ENCODE results near the gene ANKRD28.
"Not testable (repeated sequence)": the region's sequence is repeated elsewhere in the genome, so short reads cannot be mapped to it uniquely, and the experiment has no call there.

The ANKRD28 gene

DNA sequence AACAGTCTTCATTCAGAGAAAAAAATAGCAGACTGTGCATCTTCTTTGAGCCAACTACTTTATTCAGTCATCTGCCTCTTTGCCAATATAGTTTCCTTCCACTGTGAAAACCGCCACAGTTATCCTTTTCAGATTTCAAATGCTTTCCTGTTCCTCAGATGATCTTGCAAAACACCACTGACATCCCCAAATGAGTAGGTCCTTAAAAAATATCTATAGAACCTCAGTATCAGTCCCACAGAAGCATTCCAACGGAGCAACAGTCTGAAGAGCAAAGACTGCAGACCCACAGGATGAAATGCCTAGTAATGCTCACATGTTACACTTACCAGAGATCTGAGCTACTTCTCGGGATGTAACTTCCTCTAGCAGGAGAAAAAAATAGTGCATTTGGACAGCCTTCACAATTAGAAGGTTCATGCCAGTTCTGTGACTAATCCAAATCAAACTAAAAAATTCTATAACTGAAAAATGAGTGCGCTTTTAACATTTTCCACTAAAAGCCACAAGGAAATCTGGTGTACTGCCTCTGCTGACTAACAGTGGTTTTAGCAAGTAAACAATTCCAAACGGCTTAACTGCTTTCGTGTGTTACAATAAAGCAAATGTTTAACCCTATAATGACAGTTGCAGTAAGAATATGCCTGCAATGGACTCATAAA is at the start of gene ANKRD28:
TSS of gene ANKRD28 (minus strand) at position 338 of the 662 bp plus-strand sequence. CDS start 1,458 bp downstream, outside the sequence.
- no peak for DNase-seq (ENCODE audit: low read depth, low spot score)

DNA sequence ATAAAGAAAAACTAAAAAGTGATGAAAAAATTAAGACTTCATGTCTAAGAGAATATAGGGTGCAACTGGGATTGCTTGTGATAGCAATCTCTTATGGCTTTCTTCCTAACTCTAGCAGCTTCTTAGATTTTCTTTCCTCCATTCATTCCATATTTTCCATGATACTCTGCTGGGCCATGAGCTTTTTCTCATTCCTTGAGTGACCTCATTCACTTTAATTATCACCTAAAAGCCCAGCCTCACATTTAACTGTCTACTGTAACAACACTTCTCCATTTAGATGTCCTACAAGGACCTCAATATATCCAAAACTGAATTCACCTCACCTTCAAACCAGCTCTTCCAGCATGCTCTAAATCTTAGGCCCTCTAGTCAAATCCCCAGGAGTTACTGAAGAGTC is 49.5 kb upstream of the ANKRD28 start:
- DNase-seq (ENCODE audit: low read depth, low spot score), result no peak

DNA sequence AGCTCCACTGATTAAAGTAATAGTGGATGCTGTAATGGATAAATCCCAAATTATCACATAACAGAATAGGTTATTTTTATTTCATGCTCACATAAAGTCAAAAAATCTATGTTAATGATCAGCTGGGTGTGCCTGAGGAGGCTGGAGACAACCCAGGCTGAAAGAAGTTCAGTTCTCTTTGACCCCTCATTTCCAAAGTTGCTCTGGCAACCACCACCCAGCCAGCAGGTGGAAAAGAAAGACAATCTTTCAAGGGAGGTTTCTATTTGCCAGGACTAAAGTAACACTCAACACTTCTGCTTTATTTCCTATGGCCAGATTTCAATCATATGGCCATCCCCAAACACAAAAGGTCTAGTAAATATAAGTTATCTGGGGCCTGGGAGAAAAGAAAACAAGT is 48.8 kb upstream of the ANKRD28 start:
- no peak for DNase-seq (ENCODE audit: low read depth, low spot score)

DNA sequence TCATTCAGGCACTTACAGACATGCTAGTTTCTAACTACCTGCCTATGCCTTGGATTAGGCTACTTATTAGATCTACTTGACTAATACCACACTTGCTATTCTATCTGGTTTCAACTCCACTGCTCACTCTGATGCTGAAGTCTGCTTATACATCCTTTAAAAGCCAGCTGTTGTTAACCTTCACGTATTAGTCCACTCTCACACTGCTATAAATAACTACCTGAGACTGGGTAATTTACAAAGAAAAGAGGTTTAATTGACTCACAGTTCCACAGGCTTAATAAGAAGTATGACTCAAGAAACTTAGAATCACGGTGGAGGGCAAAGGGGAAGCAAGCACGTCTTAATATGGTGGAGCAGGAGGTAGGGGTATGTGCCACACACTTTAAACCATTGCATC is 47.7 kb upstream of the ANKRD28 start:
- no peak for DNase-seq (ENCODE audit: low read depth, low spot score)

DNA sequence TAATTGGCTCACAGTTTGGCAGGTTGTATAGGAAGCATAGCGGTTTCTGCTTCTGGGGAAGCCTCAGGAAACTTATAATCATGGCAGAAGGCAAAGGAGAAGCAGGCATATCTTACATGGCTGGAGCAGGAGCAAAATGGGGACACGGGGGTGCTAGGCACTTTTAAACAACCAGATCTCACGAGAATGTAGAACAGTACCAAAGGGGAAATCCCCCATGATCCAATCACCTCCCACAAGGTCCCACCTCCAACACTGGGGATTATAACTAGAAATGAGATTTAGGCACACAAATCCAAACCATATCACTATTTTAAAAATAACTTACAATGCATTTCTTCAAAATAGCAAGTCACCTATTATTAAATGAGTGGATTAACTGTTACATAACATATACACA is 47.1 kb upstream of the ANKRD28 start:
- DNase-seq (ENCODE audit: low read depth, low spot score), result no peak

DNA sequence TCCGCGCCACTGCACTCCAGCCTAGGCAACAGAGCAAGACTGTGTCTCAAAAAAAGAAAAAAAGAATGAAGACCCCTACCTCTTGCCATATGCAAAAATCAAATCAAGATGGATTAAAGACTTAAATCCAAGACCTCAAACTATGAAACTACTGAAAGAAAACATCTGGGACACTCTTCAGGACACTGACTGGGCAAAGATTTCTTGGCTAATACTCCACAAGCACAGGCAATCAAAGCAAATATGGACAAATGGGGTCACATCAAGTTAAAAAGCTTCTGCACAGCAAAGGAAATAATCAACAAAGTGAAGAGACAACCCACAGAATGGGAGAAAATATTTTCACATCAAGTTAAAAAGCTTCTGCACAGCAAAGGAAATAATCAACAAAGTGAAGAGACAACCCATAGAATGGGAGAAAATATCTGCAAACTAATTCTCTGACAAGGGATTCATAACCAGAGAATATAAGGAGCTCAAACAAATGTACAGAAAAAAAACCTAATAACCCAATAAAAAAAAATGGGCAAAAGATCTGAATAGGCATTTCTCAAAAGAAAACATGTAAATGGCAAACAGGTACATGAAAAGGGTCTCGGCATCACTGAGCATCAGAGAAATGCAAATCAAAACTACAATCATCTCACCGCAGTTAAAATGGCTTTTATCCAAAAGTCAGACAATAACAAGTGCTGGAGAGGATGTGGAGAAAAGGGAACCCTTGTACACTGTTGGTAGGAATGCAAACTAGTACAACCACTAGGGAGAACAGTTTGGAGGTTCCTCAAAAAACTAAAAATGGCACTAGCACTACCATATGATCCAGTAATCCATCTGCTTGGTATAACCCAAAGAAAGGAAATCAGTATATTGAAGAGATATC is 43.6 kb upstream of the ANKRD28 start:
- DNase-seq (ENCODE audit: low read depth, low spot score), result not testable (repeated sequence)

DNA sequence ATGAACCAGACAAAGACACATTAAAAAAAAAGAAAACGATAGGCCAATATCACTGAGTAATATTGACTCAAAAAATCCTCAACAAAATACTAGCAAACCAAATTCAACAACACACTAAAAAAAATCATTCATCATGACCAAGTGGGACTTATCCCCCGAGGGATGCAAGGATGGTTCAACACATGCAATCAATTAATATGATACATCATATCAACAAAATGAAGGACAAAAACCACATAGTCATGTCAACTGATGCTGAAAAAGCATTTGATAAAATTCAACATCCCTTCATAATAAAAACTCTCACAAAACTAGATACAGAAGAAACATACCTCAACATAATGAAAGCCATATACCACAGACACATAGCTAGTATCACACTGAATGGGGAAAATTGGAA is 41.8 kb upstream of the ANKRD28 start:
- DNase-seq (ENCODE audit: low read depth, low spot score), result no peak

DNA sequence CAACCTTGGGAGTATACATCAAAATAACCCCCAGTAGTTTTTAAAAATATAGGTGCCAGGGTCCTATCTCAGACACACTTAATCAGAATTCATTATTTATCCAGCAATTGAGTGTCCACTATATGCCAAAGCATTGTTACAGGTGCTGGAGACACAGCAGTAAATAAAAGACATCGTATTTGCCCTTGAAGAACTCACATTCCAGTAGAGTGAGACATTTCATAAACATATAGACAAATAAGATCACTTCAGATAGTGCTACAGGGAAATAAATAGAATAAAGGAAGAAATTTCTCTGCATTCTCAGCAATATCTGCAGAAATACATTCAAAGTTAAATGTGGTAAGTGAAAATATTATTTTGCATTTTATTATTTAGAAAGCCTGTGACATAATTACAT is 34.1 kb upstream of the ANKRD28 start:
- no peak for DNase-seq (ENCODE audit: low read depth, low spot score)

DNA sequence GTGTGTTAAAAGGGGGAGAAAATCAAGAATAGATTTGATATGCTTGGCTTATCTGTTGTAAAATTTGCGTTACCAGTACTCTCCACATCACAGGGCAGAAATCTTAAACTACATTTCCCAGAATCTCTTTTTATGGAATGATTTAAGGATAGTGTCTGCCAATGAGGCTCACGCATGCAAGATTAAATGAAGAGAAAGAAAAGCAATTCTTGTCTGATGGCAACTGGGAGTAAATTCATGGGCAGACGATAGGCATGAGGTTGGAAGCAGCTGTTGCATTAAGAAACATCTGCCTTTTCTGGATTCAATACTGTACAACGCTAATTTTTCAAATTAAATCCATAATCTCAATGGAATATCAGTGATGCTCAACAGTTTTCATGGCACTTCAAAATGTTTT is 27.2 kb upstream of the ANKRD28 start:
- no peak for DNase-seq (ENCODE audit: low read depth, low spot score)

DNA sequence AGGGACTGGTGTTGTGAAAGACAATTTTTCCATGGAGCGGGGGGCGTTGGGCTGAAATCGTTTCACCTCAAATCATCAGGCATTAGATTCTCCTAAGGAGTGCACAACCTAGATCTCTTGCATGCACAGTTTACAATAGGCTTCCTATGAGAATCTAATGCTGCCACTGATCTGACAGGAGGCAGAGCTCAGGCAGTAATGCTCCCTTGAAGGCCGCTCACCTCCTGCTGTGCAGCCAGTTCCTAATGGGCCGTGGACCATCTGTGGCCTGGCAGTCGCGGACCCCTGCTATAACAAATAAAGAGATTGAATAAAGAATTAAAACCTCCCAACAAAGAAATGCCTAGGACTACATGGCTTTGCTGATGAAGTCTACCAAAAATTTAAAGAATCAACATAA is 25.3 kb upstream of the ANKRD28 start:
- DNase-seq (ENCODE audit: low read depth, low spot score), result no peak

DNA sequence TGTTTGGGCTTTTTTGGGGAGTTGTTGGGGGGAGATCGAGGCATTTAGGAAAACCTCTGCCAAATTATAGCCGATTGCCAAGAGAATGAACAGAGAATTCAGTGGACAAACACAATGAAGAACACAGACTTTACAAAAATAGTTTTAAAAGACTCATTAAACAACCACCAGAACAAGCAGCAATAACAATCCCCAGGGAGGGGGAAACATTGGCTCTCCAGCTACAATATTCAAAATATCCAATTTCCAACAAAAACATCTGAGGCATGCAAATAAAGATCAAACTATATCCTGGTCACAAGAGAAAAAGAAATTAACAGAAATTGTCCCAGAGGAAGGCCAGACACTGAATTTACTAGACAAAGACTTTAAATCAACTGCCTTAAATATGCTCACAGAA is 24.5 kb upstream of the ANKRD28 start:
- no peak for DNase-seq (ENCODE audit: low read depth, low spot score)

DNA sequence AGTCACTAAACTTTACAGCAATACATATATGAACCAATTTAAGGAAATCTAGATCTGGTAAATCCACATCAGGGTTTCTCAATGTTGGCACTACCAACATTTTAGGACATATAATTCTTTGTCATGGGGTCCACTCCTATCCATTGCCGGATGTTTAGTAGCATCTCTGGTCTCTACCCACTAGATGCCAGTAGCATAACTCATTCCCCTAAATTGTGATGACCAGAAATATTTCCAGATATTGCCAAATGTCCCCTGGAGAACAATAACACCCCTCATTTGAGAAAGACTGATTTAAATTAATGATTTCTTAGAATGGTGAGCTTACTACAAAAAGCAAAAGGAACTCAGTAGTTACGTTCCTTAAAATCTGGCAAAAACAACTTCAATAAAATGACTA is 23.1 kb upstream of the ANKRD28 start:
- DNase-seq (ENCODE audit: low read depth, low spot score), result no peak

DNA sequence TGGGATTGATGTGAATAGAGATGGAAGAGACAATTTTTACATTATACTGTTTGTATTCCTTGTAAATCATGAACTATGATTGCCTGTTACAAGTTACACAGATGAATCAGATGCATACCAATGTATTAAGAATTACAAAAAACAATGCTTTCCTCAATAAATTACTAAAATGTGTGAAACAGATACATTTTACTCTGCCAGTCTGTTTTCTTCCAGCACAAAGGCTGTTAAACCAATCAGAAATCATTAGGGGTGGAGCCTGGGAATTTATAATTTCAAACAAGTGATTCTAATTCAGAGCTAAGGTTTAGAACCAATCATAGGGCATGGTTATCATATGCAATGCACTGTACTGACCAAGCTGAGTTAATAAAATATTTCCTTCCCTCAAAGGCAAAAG is 21.8 kb upstream of the ANKRD28 start:
- no peak for DNase-seq (ENCODE audit: low read depth, low spot score)

DNA sequence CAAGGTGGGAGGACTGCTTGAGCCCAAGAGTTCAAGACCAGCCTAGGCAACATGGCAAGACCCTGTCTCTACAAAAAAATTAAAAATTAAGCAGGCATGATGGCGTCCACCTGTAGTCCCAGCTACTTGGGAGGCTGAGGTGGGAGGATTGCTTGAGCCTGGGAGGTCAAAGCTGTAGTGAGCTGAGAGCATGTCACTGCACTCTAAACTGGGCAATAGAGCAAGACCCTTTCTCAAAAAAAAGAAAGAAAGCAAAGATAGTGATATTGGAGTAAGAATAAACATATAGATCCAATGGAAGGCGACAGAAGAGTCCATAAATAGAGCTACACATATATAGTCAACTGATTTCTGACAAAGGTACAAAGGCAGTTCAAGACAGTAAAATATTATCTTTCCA is 21.3 kb upstream of the ANKRD28 start:
- no peak for DNase-seq (ENCODE audit: low read depth, low spot score)

DNA sequence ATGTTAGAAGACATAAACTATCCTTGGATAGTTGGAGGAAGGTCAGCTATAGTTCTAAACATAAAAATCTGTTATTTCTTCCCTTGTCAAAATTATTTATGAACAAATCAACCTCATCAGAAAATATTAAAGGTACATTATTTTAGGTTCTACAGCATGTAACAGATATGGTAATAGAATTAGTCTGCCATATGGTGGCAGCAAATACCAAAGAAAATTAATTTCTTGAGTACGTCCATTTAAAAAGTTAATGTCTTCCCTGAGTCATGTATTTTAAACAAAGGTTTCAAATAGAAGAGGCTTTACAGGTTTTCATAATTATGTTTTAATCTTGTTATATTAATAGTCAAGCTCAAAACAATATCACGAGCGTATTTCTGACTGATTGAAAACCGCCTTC is 17.9 kb upstream of the ANKRD28 start:
- no peak for DNase-seq (ENCODE audit: low read depth, low spot score)

DNA sequence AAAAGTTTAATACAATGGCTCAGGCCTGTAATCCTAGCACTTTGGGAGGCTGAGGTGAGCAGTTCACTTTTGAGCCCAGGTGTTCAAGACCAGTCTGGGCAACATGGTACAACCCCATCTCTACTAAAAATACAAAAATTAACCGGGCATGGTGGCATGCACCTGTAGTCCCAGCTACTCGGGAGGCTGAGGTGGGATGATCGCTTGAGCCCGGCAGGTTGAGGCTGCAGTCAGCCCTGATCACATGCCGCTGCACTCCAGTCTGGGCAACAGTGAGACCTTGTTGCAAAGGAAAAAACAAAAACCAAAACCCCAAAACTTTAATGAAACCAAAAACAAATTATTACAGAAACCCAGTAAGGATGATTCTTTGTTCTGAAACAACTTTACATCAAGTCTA is 15.3 kb upstream of the ANKRD28 start:
- DNase-seq (ENCODE audit: low read depth, low spot score), result not testable (repeated sequence)

DNA sequence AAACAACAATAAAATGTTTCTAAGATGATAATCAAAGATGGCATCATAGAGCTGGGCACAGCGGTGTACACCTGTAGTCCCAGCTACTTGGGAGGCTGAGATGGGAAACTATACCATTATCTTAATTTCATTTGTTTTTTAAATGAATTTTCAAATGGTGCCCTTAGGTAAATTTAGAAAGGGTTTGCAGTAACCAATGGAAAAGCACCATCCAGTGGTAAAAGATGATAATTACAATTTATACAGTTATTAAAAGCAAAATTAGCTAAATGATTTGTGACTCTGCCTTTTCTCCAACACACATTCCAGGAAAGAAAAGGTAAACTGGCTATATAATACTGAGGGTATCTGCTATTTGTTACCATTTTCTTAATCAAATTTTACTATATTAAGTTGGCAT is 14.4 kb upstream of the ANKRD28 start:
- no peak for DNase-seq (ENCODE audit: low read depth, low spot score)

DNA sequence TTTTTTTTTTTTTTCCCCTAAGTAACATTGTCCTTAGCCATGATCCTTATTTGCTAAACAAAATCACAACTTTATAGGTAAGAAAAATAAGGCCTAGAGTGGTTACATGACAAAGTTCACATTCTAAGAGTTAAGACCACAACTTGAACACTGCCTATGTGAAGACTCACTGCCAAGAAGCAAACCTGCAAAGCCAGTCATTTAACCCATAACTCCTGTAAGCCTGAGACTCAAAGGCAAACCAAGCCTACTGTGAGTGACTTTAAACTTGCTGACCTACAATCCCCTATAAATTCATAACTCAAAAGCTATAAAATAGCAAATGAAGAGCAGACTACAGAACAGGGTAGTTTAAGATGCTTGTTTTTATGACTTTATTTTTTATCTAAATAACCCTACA is 12.9 kb upstream of the ANKRD28 start:
- DNase-seq (ENCODE audit: low read depth, low spot score), result no peak

DNA sequence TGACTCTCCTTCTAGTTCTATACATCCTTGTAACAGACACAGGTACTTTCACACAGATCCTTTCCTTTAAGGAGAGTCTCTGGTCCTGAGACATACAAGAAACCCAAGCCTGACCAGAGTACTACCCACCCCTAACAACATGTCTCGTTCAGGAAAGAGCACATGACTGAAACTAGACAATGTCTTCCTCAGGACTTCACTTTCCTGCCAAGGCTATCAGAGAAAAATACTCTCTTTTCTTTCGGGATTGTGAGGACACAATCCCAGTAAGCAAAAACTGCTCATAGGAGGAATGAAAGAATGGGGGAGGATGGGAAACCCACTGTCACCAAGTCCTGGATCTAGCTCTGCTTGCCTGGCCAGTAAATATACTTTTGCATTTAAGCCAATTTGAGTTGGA is 11.5 kb upstream of the ANKRD28 start:
- DNase-seq (ENCODE audit: low read depth, low spot score), result no peak

DNA sequence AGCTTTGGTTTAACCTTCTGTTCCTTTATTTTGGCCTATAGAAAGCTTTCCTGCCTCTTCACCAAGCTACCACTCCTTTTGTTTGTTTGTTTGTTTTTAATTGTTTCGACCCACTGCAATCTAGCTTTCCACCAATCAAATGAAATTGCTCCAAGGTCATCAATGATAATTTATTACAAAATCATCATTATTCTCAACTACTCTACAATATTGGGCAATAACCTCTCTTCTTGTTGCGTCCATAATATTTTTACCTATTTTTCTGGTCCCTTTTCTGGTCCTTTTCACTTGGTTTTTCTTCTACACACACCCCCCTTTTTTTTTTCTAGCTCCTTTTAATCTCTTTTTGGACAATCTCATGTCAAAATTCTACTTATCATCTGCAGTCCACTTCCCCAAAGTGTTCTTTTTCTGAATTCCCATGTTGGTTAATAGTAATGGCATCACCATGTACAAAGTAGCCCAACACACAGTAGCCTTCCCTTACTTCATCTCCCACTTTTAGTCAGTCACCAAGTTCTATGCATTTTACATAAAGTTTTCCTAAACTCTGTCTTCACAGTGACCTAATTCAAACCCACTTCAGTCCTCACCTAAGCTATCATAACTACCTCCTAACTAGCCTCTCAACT is 11.0 kb upstream of the ANKRD28 start:
- DNase-seq (ENCODE audit: low read depth, low spot score), result no peak

DNA sequence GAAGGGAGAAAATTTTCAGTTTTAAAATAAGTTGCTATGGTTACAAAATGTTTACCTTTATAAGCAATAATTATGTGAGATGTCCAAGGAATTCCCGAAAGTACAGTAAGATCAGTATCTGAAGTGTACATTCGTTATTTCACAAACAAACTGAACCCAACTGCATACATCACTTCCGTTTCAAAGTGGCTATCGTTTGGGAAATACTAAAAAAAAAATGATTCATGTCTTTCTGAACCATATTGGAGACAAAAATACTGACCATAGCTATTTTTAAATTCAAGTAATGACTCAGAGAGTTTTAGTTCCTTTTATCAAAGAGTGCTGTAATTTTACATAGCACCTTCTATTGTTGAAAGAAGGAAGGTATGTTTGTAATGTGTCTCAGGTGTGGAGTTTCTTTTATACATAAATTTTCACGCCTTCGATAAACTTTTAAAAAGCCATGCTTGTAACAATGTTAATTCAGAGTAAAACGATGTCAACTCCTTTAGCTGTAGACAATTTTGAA is 8.0 kb upstream of the ANKRD28 start:
- no peak for DNase-seq (ENCODE audit: low read depth, low spot score)

DNA sequence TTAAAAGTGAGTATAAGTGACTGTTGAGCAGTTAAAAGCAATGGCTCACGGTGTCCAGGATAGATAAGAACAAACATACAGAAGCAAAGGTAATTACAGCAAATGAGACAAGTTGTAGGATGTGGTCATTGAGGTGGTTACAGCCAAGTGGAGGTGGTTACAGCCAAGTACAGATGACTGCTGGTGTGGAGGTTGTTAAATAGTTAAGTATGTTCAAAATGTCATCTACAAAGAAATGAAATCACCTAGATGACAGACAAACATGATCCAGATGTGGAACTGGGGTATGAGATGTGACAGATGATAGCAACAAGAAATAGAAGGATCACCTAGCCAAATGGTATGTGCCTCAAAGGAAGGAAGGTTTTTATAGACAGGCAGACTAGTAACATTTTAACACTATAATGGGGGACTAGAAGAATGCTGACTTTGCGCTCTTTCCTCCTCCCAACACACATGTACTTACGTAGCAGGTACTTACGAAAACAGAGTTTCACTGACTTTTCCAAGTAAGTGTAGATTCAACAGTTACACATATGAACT is 6.8 kb upstream of the ANKRD28 start:
- no peak for DNase-seq (ENCODE audit: low read depth, low spot score)

Measured in activated naive CD8-positive, alpha-beta T cell treated with anti-CD3 and anti-CD28 coated beads, Interleukin-2, amount 50 U/mL, for 16 hours (primary cell).